ENCODE data around the gene UBL7. TPM values are rescaled to one million over a fixed set of nuclear protein-coding genes. Genes with fewer than 3 reads are reported as not detected.
A peak's percentile ranks its signal among the peaks of the same experiment; 100 is the strongest.

The UBL7 gene
- total and polyA plus RNA-seq, 10 of the 15 experiments (the other 5 are each of a cell fraction or from before 2014, with no cell fraction given), result 25.9 to 145 (median 90.1) TPM

DNA sequence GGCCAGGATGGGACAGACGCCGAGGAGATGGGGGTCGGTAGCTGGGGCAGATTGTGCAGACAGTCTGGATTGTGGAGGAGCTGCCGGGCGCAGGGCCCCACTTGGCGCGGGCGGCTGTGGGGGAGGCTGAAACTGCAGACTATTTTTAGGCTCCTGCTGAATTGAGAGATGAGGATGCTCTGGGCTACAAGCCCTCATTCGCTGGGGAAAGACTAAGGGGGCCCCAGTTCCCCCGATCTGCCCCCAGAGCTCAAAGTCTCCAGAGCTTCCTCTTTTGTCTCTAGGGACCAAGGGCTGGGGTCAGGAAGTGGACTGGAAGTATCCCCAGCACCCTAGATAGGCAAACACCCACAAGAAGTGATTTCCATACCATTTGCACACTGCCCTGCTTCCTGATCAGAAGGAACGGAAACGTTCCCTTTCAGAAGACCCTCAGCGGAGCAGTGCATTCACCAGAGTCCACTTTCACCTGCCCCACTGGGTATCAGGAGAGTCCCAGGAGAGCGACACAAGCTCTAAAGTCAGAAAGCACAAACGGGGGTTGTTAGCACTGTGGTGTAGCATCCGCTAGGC is 56.9 kb downstream of the UBL7 start (continued):
- TF ChIP-seq PRDM15 (CRISPR knock-in tag; IDR thresholded peaks at IDR 0.05) (no peak), CEBPB (IDR thresholded peaks at IDR 0.05; ENCODE audit: borderline replicate concordance in 1 of 2, low read depth in 2 of 2, low read length in 2 of 2) (no peak), RAD51 (IDR thresholded peaks at IDR 0.05) (no peak), ZNF24 (IDR thresholded peaks at IDR 0.05) (no peak), E2F4 (IDR thresholded peaks at IDR 0.05; ENCODE audit: low read depth, low read length) (no peak), WRNIP1 (IDR thresholded peaks at IDR 0.05; ENCODE audit: borderline replicate concordance, low read depth, low read length) (peak; percentile 89; the same call in 1 of the 2 replicates), IRF4 (IDR thresholded peaks at IDR 0.05; ENCODE audit: low read depth, low read length) (peak; percentile 66; the same call in 1 of the 2 replicates), NFYA (IDR thresholded peaks at IDR 0.05; ENCODE audit: borderline replicate concordance, low read depth, low read length) (no peak), STAT3 (IDR thresholded peaks at IDR 0.05; ENCODE audit: low read depth, low read length) (0 out of 2 replicates have a peak, but pooled peaks have one; percentile 73), JUND (IDR thresholded peaks at IDR 0.05; ENCODE audit: low read depth, low read length) (no peak), POU2F2 (IDR thresholded peaks at IDR 0.05; ENCODE audit: borderline replicate concordance, low read depth, low read length) (peak; percentile 65; the same call in 2 of the 3 replicates), MXI1 (IDR thresholded peaks at IDR 0.05; ENCODE audit: low read depth, low read length) (no peak), PML (IDR thresholded peaks at IDR 0.05; ENCODE audit: low read length) (no peak), NFYB (IDR thresholded peaks at IDR 0.05; ENCODE audit: insufficient read depth, low read depth, low read length) (no peak), SUZ12 (IDR thresholded peaks at IDR 0.05; ENCODE audit: unreplicated experiment) (no peak), BMI1 (IDR thresholded peaks at IDR 0.05; ENCODE audit: borderline replicate concordance) (no peak; the same call in 1 of the 2 replicates), GATAD2B (conservative IDR thresholded peaks at IDR 0.05; ENCODE audit: low read depth) (peak; percentile 97), FOXM1 (IDR thresholded peaks at IDR 0.05; ENCODE audit: low read depth, low read length) (no peak), CHD2 (IDR thresholded peaks at IDR 0.05; ENCODE audit: borderline replicate concordance, low read depth, low read length) (no peak; the same call in 1 of the 2 replicates)
- TF ChIP-seq, protein P1, sequence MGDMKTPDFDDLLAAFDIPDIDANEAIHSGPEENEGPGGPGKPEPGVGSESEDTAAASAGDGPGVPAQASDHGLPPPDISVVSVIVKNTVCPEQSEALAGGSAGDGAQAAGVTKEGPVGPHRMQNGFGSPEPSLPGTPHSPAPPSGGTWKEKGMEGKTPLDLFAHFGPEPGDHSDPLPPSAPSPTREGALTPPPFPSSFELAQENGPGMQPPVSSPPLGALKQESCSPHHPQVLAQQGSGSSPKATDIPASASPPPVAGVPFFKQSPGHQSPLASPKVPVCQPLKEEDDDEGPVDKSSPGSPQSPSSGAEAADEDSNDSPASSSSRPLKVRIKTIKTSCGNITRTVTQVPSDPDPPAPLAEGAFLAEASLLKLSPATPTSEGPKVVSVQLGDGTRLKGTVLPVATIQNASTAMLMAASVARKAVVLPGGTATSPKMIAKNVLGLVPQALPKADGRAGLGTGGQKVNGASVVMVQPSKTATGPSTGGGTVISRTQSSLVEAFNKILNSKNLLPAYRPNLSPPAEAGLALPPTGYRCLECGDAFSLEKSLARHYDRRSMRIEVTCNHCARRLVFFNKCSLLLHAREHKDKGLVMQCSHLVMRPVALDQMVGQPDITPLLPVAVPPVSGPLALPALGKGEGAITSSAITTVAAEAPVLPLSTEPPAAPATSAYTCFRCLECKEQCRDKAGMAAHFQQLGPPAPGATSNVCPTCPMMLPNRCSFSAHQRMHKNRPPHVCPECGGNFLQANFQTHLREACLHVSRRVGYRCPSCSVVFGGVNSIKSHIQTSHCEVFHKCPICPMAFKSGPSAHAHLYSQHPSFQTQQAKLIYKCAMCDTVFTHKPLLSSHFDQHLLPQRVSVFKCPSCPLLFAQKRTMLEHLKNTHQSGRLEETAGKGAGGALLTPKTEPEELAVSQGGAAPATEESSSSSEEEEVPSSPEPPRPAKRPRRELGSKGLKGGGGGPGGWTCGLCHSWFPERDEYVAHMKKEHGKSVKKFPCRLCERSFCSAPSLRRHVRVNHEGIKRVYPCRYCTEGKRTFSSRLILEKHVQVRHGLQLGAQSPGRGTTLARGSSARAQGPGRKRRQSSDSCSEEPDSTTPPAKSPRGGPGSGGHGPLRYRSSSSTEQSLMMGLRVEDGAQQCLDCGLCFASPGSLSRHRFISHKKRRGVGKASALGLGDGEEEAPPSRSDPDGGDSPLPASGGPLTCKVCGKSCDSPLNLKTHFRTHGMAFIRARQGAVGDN (IDR thresholded peaks at IDR 0.05), result 0 out of 2 replicates have a peak, but pooled peaks have one; percentile 6

All from GM12878 (cell line).